SU-DHL-6 (cell line): ENCODE results near the gene MOB3B.

Experiments used
- H2AFZ ChIP-seq: fragments of 200-600 bp; sonication (generic); 2 replicates; pipeline ENCODE4 v1.6.1; 2014; ENCODE audit warnings: low read depth, mild to moderate bottlenecking, moderate library complexity, mixed read lengths, antibody characterized with exemption, low read length; ENCODE audit not compliant: severe bottlenecking
- H3F3A ChIP-seq: fragments of 200-600 bp; shearing (Covaris generic); 2 replicates; pipeline ENCODE4 v1.6.0; 2016; ENCODE audit warnings: antibody characterized with exemption, mild to moderate bottlenecking; ENCODE audit not compliant: insufficient read depth
- H3K27ac ChIP-seq: fragments of 200-600 bp; sonication (generic); 2 replicates; pipeline ENCODE4 v1.5.1; 2016; ENCODE audit warnings: low read depth, mild to moderate bottlenecking, low read length, moderate library complexity, mixed read lengths
- H3K27me3 ChIP-seq: fragments of 200-600 bp; sonication (generic), shearing (Covaris generic); 2 replicates; pipeline ENCODE4 v1.6.0; 2014; ENCODE audit warnings: mild to moderate bottlenecking, low read length
- H3K36me3 ChIP-seq: fragments of 200-600 bp; sonication (generic); 2 replicates; pipeline ENCODE4 v1.6.1; 2014; ENCODE audit warnings: mild to moderate bottlenecking, low read length, mixed read lengths
- H3K4me2 ChIP-seq: fragments of 300-600, 200-600 bp; shearing (Covaris generic), sonication (generic); 2 replicates; pipeline ENCODE4 v1.6.0; 2014; ENCODE audit warnings: low read length, low read depth, mild to moderate bottlenecking; ENCODE audit not compliant: poor library complexity, severe bottlenecking
- H3K4me3 ChIP-seq: fragments of 200-600 bp; sonication (generic); 2 replicates; pipeline ENCODE4 v1.5.1; 2014; ENCODE audit warnings: antibody characterized with exemption, low read length, mild to moderate bottlenecking, mixed read lengths; ENCODE audit not compliant: insufficient read depth, poor library complexity, severe bottlenecking
- H3K79me2 ChIP-seq: fragments of 200-600 bp; sonication (generic); 2 replicates; pipeline ENCODE4 v1.6.1; 2014; ENCODE audit warnings: mild to moderate bottlenecking, low read length, moderate library complexity; ENCODE audit not compliant: insufficient read depth
- H3K9ac ChIP-seq: fragments of 200-600 bp; sonication (generic); 2 replicates; pipeline ENCODE4 v1.7.0; 2014; ENCODE audit warnings: mild to moderate bottlenecking, low read length
- H3K9me2 ChIP-seq: fragments of 200-600 bp; sonication (generic); replicated peaks from 2 replicates; pipeline ENCODE4 v1.6.1; 2014; ENCODE audit warnings: low read length; ENCODE audit not compliant: insufficient read depth
- H3K9me3 ChIP-seq: fragments of 200-600 bp; sonication (generic); 2 replicates; pipeline ENCODE4 v1.6.1; 2014; ENCODE audit warnings: low read length, mixed read lengths; ENCODE audit not compliant: insufficient read depth
- H4K20me1 ChIP-seq: fragments of 200-600 bp; sonication (generic); 2 replicates; pipeline ENCODE4 v1.6.1; 2014; ENCODE audit warnings: low read depth, mild to moderate bottlenecking, antibody characterized with exemption, low read length, moderate library complexity, mixed read lengths
- CTCF ChIP-seq: fragments of 200-600 bp; sonication (generic); IDR thresholded peaks from one replicate; pipeline ENCODE4 v1.5.1; 2017; ENCODE audit warnings: antibody characterized with exemption, mild to moderate bottlenecking, low read length, moderate library complexity; ENCODE audit not compliant: insufficient read depth, poor library complexity, severe bottlenecking
- EZH2phosphoT487 ChIP-seq: fragments of 200-600 bp; sonication (generic), shearing (Covaris generic); conservative IDR thresholded peaks from 2 replicates; pipeline ENCODE4 v1.6.1; 2018; ENCODE audit warnings: mild to moderate bottlenecking, antibody characterized with exemption, low read length, moderate library complexity, mixed read lengths

MOB3B gene

GRCh38 chr9:27393054-27393846, 136.4 kb downstream of the MOB3B start:
- Histone ChIP-seq H3K4me2 (no peak overlapping the region), H3K79me2 (no peaks in the 10 kb centered on the region), H3K9me2 (no peaks in the 10 kb centered on the region), H3K4me3 (no peak overlapping the region), H3K36me3 (no peaks in the 10 kb centered on the region), H2AFZ (no peak overlapping the region), H3F3A (no peaks in the 10 kb centered on the region), H3K27ac (no peak overlapping the region), H3K9me3 (no peaks in the 10 kb centered on the region), H3K9ac (no peak overlapping the region), H4K20me1 (no peaks in the 10 kb centered on the region), H3K27me3 (no peaks in the 10 kb centered on the region)
- TF ChIP-seq CTCF: no peak
- TF ChIP-seq EZH2phosphoT487: no peak

GRCh38 chr9:27392451-27392850, 137.2 kb downstream of the MOB3B start:
- H3K79me2 ChIP-seq: no peaks in the 10 kb centered on the region
- no peaks in the 10 kb centered on the region for H4K20me1 ChIP-seq
- H3K9me2 ChIP-seq: no peaks in the 10 kb centered on the region
- H3K27me3 ChIP-seq: no peaks in the 10 kb centered on the region
- H3F3A ChIP-seq: no peaks in the 10 kb centered on the region
- H2AFZ ChIP-seq: no peak overlapping the region
- no peak overlapping the region for H3K27ac ChIP-seq
- H3K4me2 ChIP-seq: no peak overlapping the region
- no peaks in the 10 kb centered on the region for H3K36me3 ChIP-seq
- TF ChIP-seq CTCF: no peak
- no peak for TF ChIP-seq EZH2phosphoT487
- H3K9me3 ChIP-seq: no peaks in the 10 kb centered on the region
- no peak overlapping the region for H3K9ac ChIP-seq
- H3K4me3 ChIP-seq: no peak overlapping the region

- Histone ChIP-seq H3K9me3 (no peaks in the 10 kb centered on the region), H3K4me2 (no peak overlapping the region), H3F3A (no peaks in the 10 kb centered on the region), H3K9ac (no peak overlapping the region), H3K79me2 (no peaks in the 10 kb centered on the region), H3K27ac (no peak overlapping the region), H3K36me3 (no peaks in the 10 kb centered on the region), H2AFZ (no peak overlapping the region), H3K27me3 (no peaks in the 10 kb centered on the region), H4K20me1 (no peaks in the 10 kb centered on the region), H3K9me2 (no peaks in the 10 kb centered on the region), H3K4me3 (no peak overlapping the region)
- no peak for TF ChIP-seq CTCF
- TF ChIP-seq EZH2phosphoT487: no peak
Measured at GRCh38 chr9:27391040-27391895, 138.3 kb downstream of the MOB3B start.
